Measurements from ENCODE around the gene TAL1. TPM values are rescaled to one million over a fixed set of nuclear protein-coding genes. Genes with fewer than 3 reads are reported as not detected.

Gene TAL1
- total RNA-seq, result 72.0 and 121 TPM in 2 replicates

DNA sequence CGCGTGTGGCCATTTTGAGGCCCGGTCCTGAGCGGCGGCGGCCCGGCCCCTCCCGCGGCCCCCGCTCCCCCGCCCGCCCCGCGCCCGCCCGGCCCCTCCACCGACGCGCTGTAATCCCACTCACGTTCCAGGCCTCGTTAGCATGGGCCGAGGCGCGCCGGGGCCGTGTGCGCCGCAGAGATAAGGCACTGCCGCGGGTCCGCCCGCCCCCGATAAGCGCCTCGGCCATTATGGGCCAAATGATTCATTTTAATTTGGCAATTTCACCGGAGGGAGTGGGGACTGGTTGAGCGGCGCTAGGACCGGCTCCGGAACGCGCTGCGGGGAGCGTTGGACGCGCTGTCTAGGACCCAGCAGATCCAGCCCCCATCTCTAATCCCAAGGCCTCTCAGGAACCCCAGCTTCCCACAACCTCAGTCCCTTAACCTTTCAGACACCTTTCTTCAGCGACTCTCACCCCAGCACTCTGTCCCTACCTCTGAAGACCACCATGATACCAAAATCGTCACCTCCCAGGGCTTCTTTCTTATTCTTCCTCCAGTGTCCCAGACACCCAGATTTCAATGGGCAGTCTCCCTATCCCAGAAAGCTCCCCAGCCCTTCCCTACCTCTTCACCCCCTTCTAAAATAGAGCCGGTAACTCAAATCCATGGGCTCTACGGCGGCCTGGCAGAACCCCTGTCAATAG lies at the start of gene TAL1:
TSS of gene TAL1 (minus strand) at position 39 of the 688 bp plus-strand sequence. CDS start 6,337 bp downstream, outside the sequence.

GRCh38 chr1:47189844-47190508 lies 42.0 kb downstream of the TAL1 start, which contains the start of gene PDZK1IP1:
PDZK1IP1 (minus strand) TSS chr1:47190036; CDS start chr1:47189932, 104 bp downstream.

Other genes with a start within 250 kb of the TAL1 start
- gene CYP4X1, start 208.6 kb downstream of the TAL1 start, total RNA-seq, result 0.60 and 0.87 TPM in 2 replicates
- gene CYP4Z1, start 165.0 kb downstream of the TAL1 start, total RNA-seq, result not detected in 2 replicates
- gene CYP4A22, start 94.8 kb downstream of the TAL1 start, total RNA-seq, result not detected in 2 replicates
- gene PDZK1IP1, start 42.2 kb downstream of the TAL1 start, total RNA-seq, result 0.26 TPM in 1 of 2 replicates, not detected in the other
- gene STIL, start 81.9 kb upstream of the TAL1 start, total RNA-seq, result 3.5 and 3.7 TPM in 2 replicates
- 87.2 and 110 TPM in 2 replicates for gene CMPK1, start 101.6 kb upstream of the TAL1 start, total RNA-seq
- gene FOXE3, start 184.1 kb upstream of the TAL1 start, total RNA-seq, result under 0.01 TPM in 1 of 2 replicates, not detected in the other
- gene FOXD2, start 205.8 kb upstream of the TAL1 start, total RNA-seq, result 0.11 and 0.26 TPM in 2 replicates

All from dermis lymphatic vessel endothelial cell (primary cell).